ENCODE results near the gene NXPH4.

The NXPH4 gene

GRCh38 chr12:57254506-57255280 is 38.1 kb downstream of the NXPH4 start:
- no peak for DNase-seq (ENCODE audit: low read depth)
- no peak for TF ChIP-seq CTCF (conservative IDR thresholded peaks at IDR 0.05; ENCODE audit: low read depth, low read length)
- no peak overlapping the region for H3K4me3 ChIP-seq (ENCODE audit: low read length)

GRCh38 chr12:57255916-57256315 is 39.3 kb downstream of the NXPH4 start:
- no peak overlapping the region for H3K4me3 ChIP-seq (ENCODE audit: low read length)
- no peak for TF ChIP-seq CTCF (conservative IDR thresholded peaks at IDR 0.05; ENCODE audit: low read depth, low read length)
- DNase-seq (ENCODE audit: low read depth), result no peak

DNA sequence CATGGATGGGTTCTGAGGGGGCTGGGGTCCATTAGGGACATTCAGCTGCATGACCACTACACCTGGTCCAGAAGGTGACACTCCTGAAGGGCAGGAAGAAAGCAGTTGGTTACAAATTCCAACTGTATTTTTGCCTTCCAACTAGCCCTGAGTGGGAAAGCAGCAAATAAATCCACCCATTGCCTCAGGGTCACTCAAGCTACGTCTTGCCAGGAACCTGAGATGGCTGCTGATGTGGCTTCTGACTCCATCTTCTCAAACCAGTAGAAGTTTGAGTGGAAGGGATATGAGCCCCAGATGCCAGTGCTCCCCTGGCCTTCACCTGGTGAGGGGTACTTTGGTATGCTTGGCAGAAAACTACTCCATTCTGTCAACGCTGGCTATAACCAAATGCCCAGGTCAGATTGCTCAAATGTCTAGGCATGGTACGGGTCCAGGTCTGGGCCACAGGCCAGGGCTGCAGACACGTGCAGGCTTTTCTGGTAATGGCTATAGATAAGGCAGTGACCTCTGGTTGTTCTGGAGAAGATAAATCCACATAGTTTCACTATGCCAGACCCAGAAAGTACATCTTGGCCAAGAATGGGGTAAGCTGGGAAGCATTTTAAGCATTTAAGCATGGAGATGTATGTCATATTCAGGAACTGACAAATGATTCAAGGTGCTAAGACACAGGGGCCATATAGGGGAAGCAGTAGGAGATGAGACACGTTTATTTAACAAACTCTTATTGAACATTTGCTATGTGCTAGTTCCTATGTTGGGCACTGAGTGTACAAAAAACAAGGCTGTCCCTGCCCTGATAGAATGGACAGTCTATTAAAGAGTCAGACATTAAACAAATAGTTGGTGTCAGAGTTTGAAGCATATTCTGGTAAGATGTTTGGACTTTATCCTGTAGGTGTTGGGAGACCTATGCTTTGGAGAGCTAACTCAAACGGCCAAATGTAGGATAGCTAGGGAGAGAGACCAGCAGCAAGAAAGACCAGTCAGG is 42.7 kb downstream of the NXPH4 start:
- H3K4me3 ChIP-seq (ENCODE audit: low read length), result no peak overlapping the region
- TF ChIP-seq CTCF (conservative IDR thresholded peaks at IDR 0.05; ENCODE audit: low read depth, low read length), result no peak
- no peak for DNase-seq (ENCODE audit: low read depth)

- H3K4me3 ChIP-seq (ENCODE audit: low read length), result no peak overlapping the region
- no peak for TF ChIP-seq CTCF (conservative IDR thresholded peaks at IDR 0.05; ENCODE audit: low read depth, low read length)
- DNase-seq (ENCODE audit: low read depth), result no peak
These were observed 43.8 kb downstream of the NXPH4 start for GRCh38 chr12:57260366-57260765.

DNA sequence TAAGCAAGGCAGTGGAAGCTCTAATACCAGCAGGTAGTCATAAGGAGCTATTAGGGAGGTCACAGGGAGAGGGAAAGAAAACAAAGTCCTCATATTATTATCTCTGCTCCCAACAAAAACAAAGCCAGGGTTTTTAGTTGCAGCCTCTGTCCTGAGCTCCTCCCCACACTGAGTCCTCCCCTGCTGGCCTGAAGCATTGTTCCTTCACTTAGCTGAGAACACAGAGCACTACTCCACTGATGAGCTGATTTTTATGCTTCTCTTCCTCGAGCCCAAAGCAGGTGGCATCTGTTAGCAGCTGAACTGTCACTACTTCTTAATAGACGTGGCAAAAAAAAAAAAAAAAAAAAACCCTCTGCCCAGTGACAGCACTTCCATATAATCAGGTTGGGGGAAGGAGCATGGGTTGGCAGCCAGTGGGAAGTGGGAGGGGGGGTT is 44.9 kb downstream of the NXPH4 start:
- no peak overlapping the region for H3K4me3 ChIP-seq (ENCODE audit: low read length)
- TF ChIP-seq CTCF (conservative IDR thresholded peaks at IDR 0.05; ENCODE audit: low read depth, low read length), result no peak
- no peak for DNase-seq (ENCODE audit: low read depth)

GRCh38 chr12:57262126-57262822 is 45.7 kb downstream of the NXPH4 start:
- DNase-seq (ENCODE audit: low read depth), result no peak
- no peak overlapping the region for H3K4me3 ChIP-seq (ENCODE audit: low read length)
- no peak for TF ChIP-seq CTCF (conservative IDR thresholded peaks at IDR 0.05; ENCODE audit: low read depth, low read length)
